NCI-H510A treated with DMSO at 0.1 percent for 48 hours (cell line): ENCODE results near the gene OSBPL10.

Experiments
- DNase-seq: peaks from one replicate; lab custom pipeline; 2025; lab: John Stamatoyannopoulos, UW

OSBPL10 gene

GRCh38 chr3:31958701-31959152 lies 22.3 kb downstream of the OSBPL10 start:
- DNase-seq: peak; percentile 20

GRCh38 chr3:31957106-31957505 lies 24.0 kb downstream of the OSBPL10 start:
- DNase-seq: no peak

GRCh38 chr3:31955581-31955980 lies 25.5 kb downstream of the OSBPL10 start:
- DNase-seq: no peak

- no peak for DNase-seq
Observed at GRCh38 chr3:31953636-31954035, 27.4 kb downstream of the OSBPL10 start.

GRCh38 chr3:31953091-31953490 lies 28.0 kb downstream of the OSBPL10 start:
- DNase-seq: no peak

GRCh38 chr3:31952205-31952604 lies 28.9 kb downstream of the OSBPL10 start:
- no peak for DNase-seq

GRCh38 chr3:31948280-31948679 lies 32.8 kb downstream of the OSBPL10 start:
- DNase-seq: no peak

- no peak for DNase-seq
Observed at GRCh38 chr3:31947671-31948091, 33.4 kb downstream of the OSBPL10 start.

- no peak for DNase-seq
Observed at GRCh38 chr3:31947162-31947561, 33.9 kb downstream of the OSBPL10 start.

GRCh38 chr3:31946484-31947081 lies 34.5 kb downstream of the OSBPL10 start:
- DNase-seq: no peak

GRCh38 chr3:31945738-31946052 lies 35.4 kb downstream of the OSBPL10 start:
- no peak for DNase-seq

GRCh38 chr3:31943041-31943440 lies 38.0 kb downstream of the OSBPL10 start:
- no peak for DNase-seq

GRCh38 chr3:31942446-31942845 lies 38.6 kb downstream of the OSBPL10 start:
- DNase-seq: no peak

GRCh38 chr3:31937225-31937624 lies 43.8 kb downstream of the OSBPL10 start:
- DNase-seq: no peak

- no peak for DNase-seq
Observed at GRCh38 chr3:31936420-31937060, 44.5 kb downstream of the OSBPL10 start.

GRCh38 chr3:31934866-31935265 lies 46.2 kb downstream of the OSBPL10 start:
- DNase-seq: peak; percentile 4

GRCh38 chr3:31934018-31934417 lies 47.0 kb downstream of the OSBPL10 start:
- DNase-seq: no peak

- no peak for DNase-seq
Observed at GRCh38 chr3:31932990-31933389, 48.1 kb downstream of the OSBPL10 start.

GRCh38 chr3:31929826-31930502 lies 51.1 kb downstream of the OSBPL10 start:
- no peak for DNase-seq

GRCh38 chr3:31927811-31928210 lies 53.3 kb downstream of the OSBPL10 start:
- no peak for DNase-seq

GRCh38 chr3:31926543-31926942 lies 54.5 kb downstream of the OSBPL10 start:
- DNase-seq: no peak

GRCh38 chr3:31925271-31925630 lies 55.8 kb downstream of the OSBPL10 start:
- no peak for DNase-seq

GRCh38 chr3:31924610-31925270 lies 56.3 kb downstream of the OSBPL10 start:
- DNase-seq: no peak
